HepG2 (cell line): ENCODE results near the gene SULT2A1.

Experiments
- DPF2 ChIP-seq: sonication (generic); formaldehyde crosslinking; IDR thresholded peaks from 2 replicates; pipeline ENCODE4 v1.4.0; 2020; ENCODE audit warnings: mild to moderate bottlenecking, low read depth, missing genetic modification reagents, borderline replicate concordance
- MED1 ChIP-seq: sonication (generic); formaldehyde crosslinking; IDR thresholded peaks from 2 replicates; pipeline ENCODE4 v1.4.0; 2020; ENCODE audit warnings: missing genetic modification reagents
- ZNF121 ChIP-seq: sonication (generic); formaldehyde crosslinking; IDR thresholded peaks from 2 replicates; pipeline ENCODE4 v1.5.0; 2020; ENCODE audit warnings: mild to moderate bottlenecking, missing genetic modification reagents
- ZNF143 ChIP-seq: sonication (generic); formaldehyde crosslinking; IDR thresholded peaks from 2 replicates; pipeline ENCODE4 v1.4.0; 2020; ENCODE audit warnings: missing genetic modification reagents
- ZNF883 ChIP-seq: sonication (generic); formaldehyde crosslinking; IDR thresholded peaks from 2 replicates; pipeline ENCODE4 v1.5.1; 2020; ENCODE audit warnings: mild to moderate bottlenecking, missing genetic modification reagents; ENCODE audit errors: not compliant biosample characterization
- TF ChIP-seq, protein P1 (sequence below): sonication (generic); formaldehyde crosslinking; IDR thresholded peaks from 2 replicates; pipeline ENCODE4 v1.5.0; 2020; ENCODE audit warnings: mild to moderate bottlenecking, missing genetic modification reagents, moderate library complexity

DNA sequence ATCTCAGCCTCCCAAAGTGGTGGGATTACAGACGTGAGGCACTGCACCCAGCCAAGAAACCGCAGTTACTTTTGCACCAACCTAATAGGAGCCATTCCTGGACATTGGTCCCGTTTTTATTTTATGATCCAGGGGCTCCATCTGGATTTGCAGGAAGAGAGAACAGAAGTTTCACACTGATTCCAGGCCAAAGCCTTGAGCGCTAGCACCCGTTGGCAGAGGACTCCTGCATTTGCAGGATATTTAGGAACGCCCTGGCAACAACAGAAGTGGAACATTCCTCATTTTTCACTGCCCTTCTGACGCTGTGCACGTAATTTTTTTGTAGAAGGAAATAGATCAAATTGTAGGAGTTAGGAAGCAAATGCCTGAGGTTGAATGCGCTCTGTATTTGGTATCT is 11.7 kb upstream of the SULT2A1 start:
- no peak for TF ChIP-seq ZNF121 (CRISPR knock-in tag)
- TF ChIP-seq DPF2 (CRISPR knock-in tag) = no peak
- TF ChIP-seq MED1 (CRISPR knock-in tag) = no peak
- TF ChIP-seq, protein P1, sequence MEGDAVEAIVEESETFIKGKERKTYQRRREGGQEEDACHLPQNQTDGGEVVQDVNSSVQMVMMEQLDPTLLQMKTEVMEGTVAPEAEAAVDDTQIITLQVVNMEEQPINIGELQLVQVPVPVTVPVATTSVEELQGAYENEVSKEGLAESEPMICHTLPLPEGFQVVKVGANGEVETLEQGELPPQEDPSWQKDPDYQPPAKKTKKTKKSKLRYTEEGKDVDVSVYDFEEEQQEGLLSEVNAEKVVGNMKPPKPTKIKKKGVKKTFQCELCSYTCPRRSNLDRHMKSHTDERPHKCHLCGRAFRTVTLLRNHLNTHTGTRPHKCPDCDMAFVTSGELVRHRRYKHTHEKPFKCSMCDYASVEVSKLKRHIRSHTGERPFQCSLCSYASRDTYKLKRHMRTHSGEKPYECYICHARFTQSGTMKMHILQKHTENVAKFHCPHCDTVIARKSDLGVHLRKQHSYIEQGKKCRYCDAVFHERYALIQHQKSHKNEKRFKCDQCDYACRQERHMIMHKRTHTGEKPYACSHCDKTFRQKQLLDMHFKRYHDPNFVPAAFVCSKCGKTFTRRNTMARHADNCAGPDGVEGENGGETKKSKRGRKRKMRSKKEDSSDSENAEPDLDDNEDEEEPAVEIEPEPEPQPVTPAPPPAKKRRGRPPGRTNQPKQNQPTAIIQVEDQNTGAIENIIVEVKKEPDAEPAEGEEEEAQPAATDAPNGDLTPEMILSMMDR (CRISPR knock-in tag) = no peak
- TF ChIP-seq ZNF883 (CRISPR knock-in tag) = no peak
- no peak for TF ChIP-seq ZNF143 (CRISPR knock-in tag)
